C4-2B (cell line): Measurements from ENCODE around the gene PTPA.

Experiments used
- ZFX ChIP-seq: fragments of 450-650 bp; IDR thresholded peaks from 2 replicates; pipeline ENCODE4 v1.6.1; 2017
- TF ChIP-seq, protein P1 (sequence below): fragments of 450-650 bp; conservative IDR thresholded peaks from 2 replicates; pipeline ENCODE4 v1.5.1; 2017; ENCODE audit warnings: mild to moderate bottlenecking

GRCh38 chr9:129183495-129184218, 72.4 kb downstream of the PTPA start:
- TF ChIP-seq, protein P1, sequence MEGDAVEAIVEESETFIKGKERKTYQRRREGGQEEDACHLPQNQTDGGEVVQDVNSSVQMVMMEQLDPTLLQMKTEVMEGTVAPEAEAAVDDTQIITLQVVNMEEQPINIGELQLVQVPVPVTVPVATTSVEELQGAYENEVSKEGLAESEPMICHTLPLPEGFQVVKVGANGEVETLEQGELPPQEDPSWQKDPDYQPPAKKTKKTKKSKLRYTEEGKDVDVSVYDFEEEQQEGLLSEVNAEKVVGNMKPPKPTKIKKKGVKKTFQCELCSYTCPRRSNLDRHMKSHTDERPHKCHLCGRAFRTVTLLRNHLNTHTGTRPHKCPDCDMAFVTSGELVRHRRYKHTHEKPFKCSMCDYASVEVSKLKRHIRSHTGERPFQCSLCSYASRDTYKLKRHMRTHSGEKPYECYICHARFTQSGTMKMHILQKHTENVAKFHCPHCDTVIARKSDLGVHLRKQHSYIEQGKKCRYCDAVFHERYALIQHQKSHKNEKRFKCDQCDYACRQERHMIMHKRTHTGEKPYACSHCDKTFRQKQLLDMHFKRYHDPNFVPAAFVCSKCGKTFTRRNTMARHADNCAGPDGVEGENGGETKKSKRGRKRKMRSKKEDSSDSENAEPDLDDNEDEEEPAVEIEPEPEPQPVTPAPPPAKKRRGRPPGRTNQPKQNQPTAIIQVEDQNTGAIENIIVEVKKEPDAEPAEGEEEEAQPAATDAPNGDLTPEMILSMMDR: no peak
- no peak for TF ChIP-seq ZFX
